ENCODE measurements around the gene TACC2. TPM values are rescaled to one million over a fixed set of nuclear protein-coding genes. Genes with fewer than 3 reads are reported as not detected.

The TACC2 gene
- total and polyA plus RNA-seq, 9 of the 15 experiments (the other 6 are each of a cell fraction or from before 2014, with no cell fraction given): under 0.01 to 0.35 (median 0.03) TPM; not detected in 6

DNA sequence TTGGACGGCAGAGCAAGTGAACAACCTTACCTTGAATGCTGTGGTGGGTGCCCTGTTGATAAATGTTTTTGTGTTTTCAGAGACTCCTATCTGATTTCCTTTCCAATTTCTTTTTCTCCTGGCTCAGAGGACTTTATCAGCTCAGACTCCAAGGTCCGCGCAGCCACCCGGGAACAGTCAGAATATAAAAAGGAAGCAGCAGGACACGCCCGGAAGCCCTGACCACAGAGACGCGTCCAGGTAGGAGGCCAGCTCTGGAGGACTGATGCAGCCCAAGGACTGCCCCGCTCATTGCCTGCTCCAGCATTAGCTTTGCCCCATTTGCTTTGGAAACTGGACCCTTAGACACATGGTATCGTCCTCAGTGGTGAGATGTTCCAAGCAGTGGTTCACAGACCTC, 61.3 kb downstream of the TACC2 start:
- Histone ChIP-seq H3K79me2 (ENCODE audit: control insufficient read depth, insufficient read depth, low read length) (no peaks in the 10 kb centered on the region), H3K4me2 (ENCODE audit: insufficient read depth, low read length) (no peak overlapping the region), H3K9me3 (replicated peaks; ENCODE audit: control insufficient read depth, insufficient read depth, low read depth, low read length) (no peaks in the 10 kb centered on the region), H3K4me1 (replicated peaks in 1 of 2; ENCODE audit: control insufficient read depth in 2 of 2, insufficient read depth in 2 of 2, low read length in 2 of 2) (no peaks in the 10 kb centered on the region; a peak in 1 of 5 replicates), H3K9ac (ENCODE audit: insufficient read depth in 1 of 2, low read depth in 2 of 2, low read length in 2 of 2) (no peak overlapping the region), H4K20me1 (replicated peaks; ENCODE audit: control insufficient read depth, insufficient read depth, low read length) (no peaks in the 10 kb centered on the region), H2AFZ (ENCODE audit: low read depth, low read length) (no peak overlapping the region), H3K27me3 (ENCODE audit: control insufficient read depth in 2 of 2, insufficient read depth in 2 of 2, low read length in 2 of 2) (peaks cover 4 to 22% of the 10 kb centered on the region in 2 experiments; a peak in 3 of 5 replicates), H3K36me3 (ENCODE audit: control insufficient read depth, insufficient read depth, low read length) (no peaks in the 10 kb centered on the region), H3K4me3 (no peak overlapping the region), H3K27ac (ENCODE audit: extremely low read depth, low read depth, low read length) (no peak overlapping the region), H3K9me1 (ENCODE audit: control insufficient read depth, insufficient read depth, low read length) (no peaks in the 10 kb centered on the region)
- ATAC-seq (no peak), FAIRE-seq (no peak), DNase-seq (ENCODE audit: extremely low read depth in 1 of 4, low spot score in 3 of 4) (no peak)
- BruUV-seq (replicated peaks): no TSS peak
- WGBS (ENCODE audit: insufficient coverage, low coverage, missing lambda C conversion rate): 2% methylated on average over 6 of the region's 10 CpGs
- intact Hi-C loops (cut with micrococcal nuclease): loop anchor here (10.0 kb wide), 1 partner anchor 64 kb away; no protein-coding TSS in a partner anchor
- TF ChIP-seq ZNF76 (CRISPR knock-in tag; IDR thresholded peaks at IDR 0.05; ENCODE audit: borderline replicate concordance) (no peak), PRDM10 (IDR thresholded peaks at IDR 0.05; ENCODE audit: partially characterized antibody) (peak; percentile 39)
- POLR2A ChIA-PET: no interaction called here
- CTCF ChIA-PET (ENCODE audit: low intra/inter-chr PET ratio): no interaction called here
- in situ Hi-C loops (cut with MboI): no loop called here
